Immature natural killer cell (primary cell): Measurements from ENCODE around the gene UGT2B11. TPM values are rescaled to one million over a fixed set of nuclear protein-coding genes. Genes with fewer than 3 reads are reported as not detected.
"Not testable (repeated sequence)": the region's sequence is repeated elsewhere in the genome, so short reads cannot be mapped to it uniquely, and the experiment has no call there.

Source experiments
- DNase-seq, 3 donors: peaks; one replicate each; pipeline ENCODE4 v3.0.0; 2022; ENCODE audit warnings: mixed read lengths in 1 of 3
- H3K27ac Mint-ChIP-seq, 6 donors: one replicate each; pipeline ENCODE4 v1.8.0; 2020; ENCODE audit warnings: mixed read lengths in 6 of 6, mild to moderate bottlenecking in 5 of 6, inconsistent platforms in 4 of 6, moderate library complexity in 3 of 6
- H3K27me3 Mint-ChIP-seq, 3 donors: one replicate each; pipeline ENCODE4 v1.8.0; 2020 to 2021; ENCODE audit warnings: low read depth in 3 of 3, mild to moderate bottlenecking in 3 of 3, mixed read lengths in 3 of 3, moderate library complexity in 3 of 3, inconsistent platforms in 1 of 3
- H3K36me3 Mint-ChIP-seq, 3 donors: one replicate each; pipeline ENCODE4 v1.8.0; 2020; ENCODE audit warnings: mixed read lengths in 3 of 3, inconsistent platforms in 2 of 3, mild to moderate bottlenecking in 2 of 3
- H3K4me1 Mint-ChIP-seq, 2 donors: one replicate each; pipeline ENCODE4 v1.8.0; 2020; ENCODE audit warnings: inconsistent platforms in 2 of 2, mild to moderate bottlenecking in 2 of 2, mixed read lengths in 2 of 2, moderate library complexity in 1 of 2
- H3K4me3 Mint-ChIP-seq, 5 donors: one replicate each; pipeline ENCODE4 v1.8.0; 2020; ENCODE audit warnings: mild to moderate bottlenecking in 5 of 5, mixed read lengths in 5 of 5, inconsistent platforms in 3 of 5, moderate library complexity in 3 of 5
- H3K9me3 Mint-ChIP-seq, 6 donors: one replicate each; pipeline ENCODE4 v1.8.0; 2020; ENCODE audit warnings: mild to moderate bottlenecking in 6 of 6, mixed read lengths in 6 of 6, inconsistent platforms in 4 of 6, moderate library complexity in 3 of 6
- polyA plus RNA-seq, 3 donors: library from polyadenylated mRNA; unstranded; fragments of 300-500 nt; fragmentation: Illumina TruSeq; gene quantifications; one replicate each; pipeline ENCODE4 v1.2.3, GENCODE V29; 2021

Gene UGT2B11
- polyA plus RNA-seq, 3 donors from 2014 or later: not detected

DNA sequence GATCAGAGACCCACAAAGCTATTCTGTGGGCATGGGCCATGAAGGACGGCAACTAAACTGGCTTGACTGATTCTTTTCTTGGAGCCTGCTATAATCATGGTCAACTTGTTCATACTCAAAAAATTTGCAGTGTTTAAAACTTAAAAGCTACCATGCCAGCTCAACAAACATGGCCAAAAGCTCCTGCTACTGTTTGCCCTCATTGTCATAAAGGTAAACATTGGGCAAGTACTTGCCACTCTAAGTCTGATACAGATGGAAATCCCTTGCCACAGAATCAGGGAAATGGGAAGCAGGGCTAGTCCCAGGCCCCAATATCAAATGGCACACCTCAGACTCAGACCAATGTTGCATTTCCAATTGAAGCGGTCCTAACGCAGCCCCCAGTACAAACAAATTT is 20.4 kb downstream of the UGT2B11 start:
- Mint-ChIP-seq H3K27me3 (peaks cover 0 to 3% (median 0%) of the 10 kb centered on the region in 3 donors), H3K4me1 (no peaks in the 10 kb centered on the region), H3K36me3 (no peaks in the 10 kb centered on the region), H3K4me3 (no peak overlapping the region), H3K27ac (no peak overlapping the region), H3K9me3 (peaks cover 5 to 52% (median 21%) of the 10 kb centered on the region in 6 donors)
- no peak for DNase-seq

- H3K27me3 Mint-ChIP-seq, H3K36me3 Mint-ChIP-seq, H3K4me3 Mint-ChIP-seq, DNase-seq, H3K4me1 Mint-ChIP-seq, H3K27ac Mint-ChIP-seq: not testable (repeated sequence)
- H3K9me3 Mint-ChIP-seq: peaks cover 4 to 58% (median 15%) of the 10 kb centered on the region in 6 donors
Measured at GRCh38 chr4:69191905-69192304, 22.6 kb downstream of the UGT2B11 start.

DNA sequence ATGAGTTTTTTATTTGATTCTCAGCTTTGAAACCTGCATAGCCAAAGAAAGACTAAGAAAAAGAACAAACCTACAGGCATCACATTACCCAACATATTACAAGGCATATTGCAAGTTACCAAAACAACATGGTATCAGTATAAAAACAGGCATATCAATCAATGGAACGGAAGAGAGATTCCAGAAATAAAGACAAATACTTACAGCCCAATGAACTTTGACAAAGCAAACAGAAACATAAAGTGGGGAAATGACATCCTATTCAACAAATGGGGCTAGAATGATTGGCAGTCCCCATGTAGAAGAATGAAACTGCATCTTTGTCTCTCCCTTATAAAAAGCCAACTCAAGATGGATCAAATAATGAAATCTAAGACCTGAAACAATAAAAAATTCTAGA is 23.9 kb downstream of the UGT2B11 start:
- not testable (repeated sequence) for H3K4me3 Mint-ChIP-seq, DNase-seq, H3K4me1 Mint-ChIP-seq, H3K36me3 Mint-ChIP-seq, H3K27me3 Mint-ChIP-seq, H3K27ac Mint-ChIP-seq
- peaks cover 9 to 63% (median 16%) of the 10 kb centered on the region in 6 donors for H3K9me3 Mint-ChIP-seq

- not testable (repeated sequence) for H3K36me3 Mint-ChIP-seq, H3K4me3 Mint-ChIP-seq, DNase-seq, H3K4me1 Mint-ChIP-seq, H3K27ac Mint-ChIP-seq, H3K27me3 Mint-ChIP-seq
- peaks cover under 1 to 27% (median 7%) of the 10 kb centered on the region in 6 donors for H3K9me3 Mint-ChIP-seq
Measured at GRCh38 chr4:69181519-69182169, 32.9 kb downstream of the UGT2B11 start.

GRCh38 chr4:69179817-69180216 is 34.7 kb downstream of the UGT2B11 start:
- not testable (repeated sequence) for H3K4me1 Mint-ChIP-seq, H3K36me3 Mint-ChIP-seq, H3K4me3 Mint-ChIP-seq, H3K27me3 Mint-ChIP-seq, DNase-seq, H3K27ac Mint-ChIP-seq
- H3K9me3 Mint-ChIP-seq: peaks cover 0 to 16% (median 5%) of the 10 kb centered on the region in 6 donors

GRCh38 chr4:69178751-69179205 is 35.8 kb downstream of the UGT2B11 start:
- not testable (repeated sequence) for H3K27ac Mint-ChIP-seq, H3K36me3 Mint-ChIP-seq, H3K27me3 Mint-ChIP-seq, H3K4me3 Mint-ChIP-seq, H3K4me1 Mint-ChIP-seq, DNase-seq
- H3K9me3 Mint-ChIP-seq: peaks cover 0 to 22% (median 5%) of the 10 kb centered on the region in 6 donors

DNA sequence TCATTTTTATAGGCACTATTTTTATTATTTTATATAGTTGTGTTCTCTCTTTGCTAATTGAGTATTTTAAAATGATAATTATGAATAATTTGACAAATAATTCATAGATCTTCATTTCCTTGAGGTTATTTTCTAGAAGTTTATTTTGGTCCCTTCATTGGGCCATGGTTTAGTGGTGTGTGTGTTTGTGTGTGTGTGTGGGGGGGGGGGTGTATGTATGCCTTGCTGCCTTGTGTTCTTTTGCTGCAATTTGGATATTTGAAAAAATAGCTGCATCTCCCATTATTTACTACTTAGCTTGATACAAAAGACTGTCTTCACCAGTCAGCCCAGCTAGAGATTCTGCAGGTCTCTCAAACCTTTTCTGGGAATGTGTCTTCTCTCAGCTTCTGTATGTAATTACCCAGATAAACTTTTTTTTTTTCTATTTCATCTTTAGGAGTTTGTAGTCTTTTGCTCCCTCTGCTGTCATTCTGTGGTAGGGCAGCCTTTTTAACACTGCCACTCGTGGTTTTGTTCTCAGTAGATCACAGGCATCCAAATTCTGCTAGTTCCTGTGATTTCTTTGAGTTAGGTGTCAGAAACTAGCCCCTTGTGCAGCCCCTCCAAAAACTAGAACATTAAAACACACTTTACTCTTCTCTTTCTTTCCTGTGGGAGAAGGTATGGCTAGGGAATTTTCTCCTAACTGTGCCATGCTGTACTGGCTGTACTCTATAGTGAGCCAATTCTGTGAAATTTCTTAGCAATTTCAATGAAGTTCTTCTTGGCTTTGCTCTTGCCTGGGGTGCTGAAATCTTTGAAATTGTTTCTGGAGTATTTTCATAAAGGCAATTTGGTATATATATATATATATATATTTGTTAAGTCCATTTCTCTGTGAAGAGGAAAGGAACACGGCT is 44.1 kb downstream of the UGT2B11 start:
- not testable (repeated sequence) for H3K4me1 Mint-ChIP-seq, H3K27me3 Mint-ChIP-seq, H3K4me3 Mint-ChIP-seq, H3K27ac Mint-ChIP-seq, DNase-seq, H3K36me3 Mint-ChIP-seq
- peaks cover 0 to 14% (median under 1%) of the 10 kb centered on the region in 6 donors for H3K9me3 Mint-ChIP-seq

- not testable (repeated sequence) for H3K27me3 Mint-ChIP-seq, H3K36me3 Mint-ChIP-seq, H3K4me1 Mint-ChIP-seq, H3K9me3 Mint-ChIP-seq, DNase-seq, H3K4me3 Mint-ChIP-seq, H3K27ac Mint-ChIP-seq
Measured at GRCh38 chr4:69169171-69169570, 45.4 kb downstream of the UGT2B11 start.

DNA sequence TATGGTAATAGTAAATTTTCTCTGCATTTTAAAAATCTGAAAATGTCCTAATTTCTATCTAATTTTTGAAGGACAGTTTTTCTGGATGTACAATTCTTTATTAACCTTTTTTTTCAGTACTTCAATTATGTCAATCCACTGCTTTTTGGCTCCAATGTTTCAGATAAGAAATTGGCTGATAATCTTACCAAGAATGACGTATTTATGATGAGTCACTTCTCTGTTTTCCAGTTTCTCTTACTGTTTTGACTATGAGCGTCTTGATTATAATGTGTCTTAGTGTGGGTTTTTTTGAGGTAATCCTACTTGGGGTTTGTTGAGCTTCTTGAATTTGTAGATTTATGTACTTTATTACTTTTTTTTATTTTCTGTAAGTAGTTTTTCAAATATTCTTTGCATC is 47.2 kb downstream of the UGT2B11 start:
- Mint-ChIP-seq H3K4me1 (no peaks in the 10 kb centered on the region), H3K36me3 (peaks cover 0 to 4% (median 3%) of the 10 kb centered on the region in 3 donors)

GRCh38 chr4:69166376-69166775 is 48.2 kb downstream of the UGT2B11 start:
- DNase-seq, H3K27me3 Mint-ChIP-seq, H3K27ac Mint-ChIP-seq, H3K4me1 Mint-ChIP-seq, H3K9me3 Mint-ChIP-seq, H3K4me3 Mint-ChIP-seq, H3K36me3 Mint-ChIP-seq: not testable (repeated sequence)

More for the DNA sequence above, 47.2 kb downstream of the UGT2B11 start:
- DNase-seq: no peak
- Mint-ChIP-seq H3K9me3 (peaks cover 0 to 4% (median 1%) of the 10 kb centered on the region in 6 donors), H3K27ac (no peak overlapping the region), H3K27me3 (peaks cover 0 to 1% (median 0%) of the 10 kb centered on the region in 3 donors), H3K4me3 (no peak overlapping the region)

GRCh38 chr4:69165707-69166106 is 48.8 kb downstream of the UGT2B11 start:
- H3K36me3 Mint-ChIP-seq, H3K4me1 Mint-ChIP-seq, H3K27me3 Mint-ChIP-seq, H3K4me3 Mint-ChIP-seq, DNase-seq, H3K27ac Mint-ChIP-seq, H3K9me3 Mint-ChIP-seq: not testable (repeated sequence)

- DNase-seq: no peak
- H3K9me3 Mint-ChIP-seq: peaks cover 0 to 9% (median 0%) of the 10 kb centered on the region in 6 donors
- H3K4me3 Mint-ChIP-seq: no peak overlapping the region
- H3K36me3 Mint-ChIP-seq: no peaks in the 10 kb centered on the region
- no peaks in the 10 kb centered on the region for H3K27me3 Mint-ChIP-seq
- no peak overlapping the region for H3K27ac Mint-ChIP-seq
- no peaks in the 10 kb centered on the region for H3K4me1 Mint-ChIP-seq
Measured at GRCh38 chr4:69156913-69157312, 57.6 kb downstream of the UGT2B11 start.

DNA sequence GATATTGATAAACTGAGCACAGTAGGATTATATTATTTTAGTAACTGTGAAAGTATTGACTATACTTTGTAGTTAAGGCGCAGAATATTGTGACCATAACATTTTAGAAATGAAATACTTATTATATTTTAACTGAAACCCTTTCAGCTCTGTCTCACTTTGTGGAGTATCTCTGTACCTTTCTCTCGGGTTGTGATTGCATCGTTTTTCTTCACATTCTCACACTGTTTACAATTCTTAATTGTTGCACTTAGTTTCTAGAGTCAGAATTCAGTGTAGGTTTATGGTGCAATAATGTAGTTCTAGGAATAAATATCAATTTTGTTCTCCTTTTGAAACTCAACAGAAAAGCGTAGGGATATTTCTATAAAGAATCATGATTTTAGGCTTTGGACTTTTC is 60.5 kb downstream of the UGT2B11 start:
- no peak overlapping the region for H3K4me3 Mint-ChIP-seq
- H3K4me1 Mint-ChIP-seq: no peaks in the 10 kb centered on the region
- DNase-seq: no peak
- H3K27ac Mint-ChIP-seq: no peak overlapping the region
- H3K27me3 Mint-ChIP-seq: no peaks in the 10 kb centered on the region
- peaks cover 0 to 8% (median 2%) of the 10 kb centered on the region in 6 donors for H3K9me3 Mint-ChIP-seq
- no peaks in the 10 kb centered on the region for H3K36me3 Mint-ChIP-seq
